Vagina (tissue), 2 donors: ENCODE results near the gene OBSCN. TPM values are rescaled to one million over a fixed set of nuclear protein-coding genes. Genes with fewer than 3 reads are reported as not detected.

Experiments used
- DNase-seq, 2 donors: peaks; one replicate each; pipeline ENCODE4 v3.0.0-alpha.2; 2017; ENCODE audit errors: extremely low spot score in 2 of 2
- H3K27ac ChIP-seq: fragments of 200-600 bp; sonication (generic); one replicate; pipeline ENCODE4 v1.5.1; 2019
- H3K27me3 ChIP-seq: fragments of 200-600 bp; sonication (generic); one replicate; pipeline ENCODE4 v1.5.1; 2019
- H3K36me3 ChIP-seq, 2 donors: fragments of 200-600 bp; sonication (generic); one replicate each; pipeline ENCODE4 v1.5.1; 2017 to 2019
- H3K4me1 ChIP-seq: fragments of 200-600 bp; sonication (generic); one replicate; pipeline ENCODE4 v1.5.1; 2019
- H3K4me3 ChIP-seq, 2 donors: fragments of 200-600 bp; sonication (generic); 1 replicate in 1 of 2; 2 replicates in 1 of 2; pipeline ENCODE4 v1.5.1; 2016 to 2019
- H3K9me3 ChIP-seq: fragments of 200-600 bp; sonication (generic); one replicate; pipeline ENCODE4 v1.5.1; 2019
- POLR2A ChIP-seq, 2 donors: fragments of 450-650 bp; IDR thresholded peaks; one replicate each; pipeline ENCODE4 v1.6.1; 2017; ENCODE audit warnings: antibody characterized with exemption in 2 of 2, mild to moderate bottlenecking in 2 of 2, moderate library complexity in 2 of 2
- POLR2AphosphoS5 ChIP-seq, 2 donors: sonication (generic); formaldehyde crosslinking; IDR thresholded peaks; one replicate each; pipeline ENCODE4 v1.9.0; 2017; ENCODE audit warnings: antibody characterized with exemption in 2 of 2, mild to moderate bottlenecking in 2 of 2, low read depth in 1 of 2; ENCODE audit not compliant: insufficient read depth in 1 of 2
- intact Hi-C: fragments of 100-400 bp; cut with DNase I; formaldehyde crosslinking; loops from one replicate; pipeline ENCODE4 v1.15.1; 2023
- total RNA-seq: library from RNA; depleted of rRNA; stranded (reverse); fragments of >200 nt; gene quantifications from one replicate; pipeline ENCODE4 v1.2.3, GENCODE V29; 2016
- TF ChIP-seq, protein P1 (sequence below), 3 experiments: fragments of 450-650 bp in 2 of 3; fragments of 200-600 bp in 1 of 3; sonication (generic) in 1 of 3; IDR thresholded peaks; one replicate each; pipeline ENCODE4 v1.5.1; 2017 to 2019; ENCODE audit warnings: antibody characterized with exemption in 3 of 3, mild to moderate bottlenecking in 2 of 3, moderate library complexity in 2 of 3

The OBSCN gene
- total RNA-seq, 1 donor from 2014 or later = 35.8 TPM

- Histone ChIP-seq H3K4me3 (no peak overlapping the region), H3K27ac (no peak overlapping the region), H3K36me3 (peaks cover 0 to 4% of the 10 kb centered on the region in 2 donors), H3K9me3 (peaks cover 14% of the 10 kb centered on the region), H3K4me1 (no peaks in the 10 kb centered on the region), H3K27me3 (no peaks in the 10 kb centered on the region)
- no peak for DNase-seq
- intact Hi-C loops = no loop called here
- TF ChIP-seq, protein P1, sequence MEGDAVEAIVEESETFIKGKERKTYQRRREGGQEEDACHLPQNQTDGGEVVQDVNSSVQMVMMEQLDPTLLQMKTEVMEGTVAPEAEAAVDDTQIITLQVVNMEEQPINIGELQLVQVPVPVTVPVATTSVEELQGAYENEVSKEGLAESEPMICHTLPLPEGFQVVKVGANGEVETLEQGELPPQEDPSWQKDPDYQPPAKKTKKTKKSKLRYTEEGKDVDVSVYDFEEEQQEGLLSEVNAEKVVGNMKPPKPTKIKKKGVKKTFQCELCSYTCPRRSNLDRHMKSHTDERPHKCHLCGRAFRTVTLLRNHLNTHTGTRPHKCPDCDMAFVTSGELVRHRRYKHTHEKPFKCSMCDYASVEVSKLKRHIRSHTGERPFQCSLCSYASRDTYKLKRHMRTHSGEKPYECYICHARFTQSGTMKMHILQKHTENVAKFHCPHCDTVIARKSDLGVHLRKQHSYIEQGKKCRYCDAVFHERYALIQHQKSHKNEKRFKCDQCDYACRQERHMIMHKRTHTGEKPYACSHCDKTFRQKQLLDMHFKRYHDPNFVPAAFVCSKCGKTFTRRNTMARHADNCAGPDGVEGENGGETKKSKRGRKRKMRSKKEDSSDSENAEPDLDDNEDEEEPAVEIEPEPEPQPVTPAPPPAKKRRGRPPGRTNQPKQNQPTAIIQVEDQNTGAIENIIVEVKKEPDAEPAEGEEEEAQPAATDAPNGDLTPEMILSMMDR (IDR thresholded peaks at IDR 0.05) = no peak
- peak in 1 of 2 donors; percentile 12 for TF ChIP-seq POLR2AphosphoS5 (IDR thresholded peaks at IDR 0.05; ENCODE audit: insufficient read depth in 1 of 2, low read depth in 1 of 2)
- no peak for TF ChIP-seq POLR2A (IDR thresholded peaks at IDR 0.05)
Measured at GRCh38 chr1:228306275-228307217, 98.7 kb downstream of the OBSCN start.

- no peak for DNase-seq
- no peak for TF ChIP-seq POLR2AphosphoS5 (IDR thresholded peaks at IDR 0.05; ENCODE audit: insufficient read depth in 1 of 2, low read depth in 1 of 2)
- TF ChIP-seq, protein P1 (IDR thresholded peaks at IDR 0.05) = no peak
- no peak for TF ChIP-seq POLR2A (IDR thresholded peaks at IDR 0.05)
- Histone ChIP-seq H3K27ac (no peak overlapping the region), H3K4me3 (no peak overlapping the region), H3K4me1 (no peaks in the 10 kb centered on the region), H3K27me3 (no peaks in the 10 kb centered on the region), H3K9me3 (peaks cover 6% of the 10 kb centered on the region), H3K36me3 (peaks cover 0 to 8% of the 10 kb centered on the region in 2 donors)
- intact Hi-C loops = no loop called here
Measured at GRCh38 chr1:228307218-228308023, 99.6 kb downstream of the OBSCN start.

- Histone ChIP-seq H3K9me3 (no peaks in the 10 kb centered on the region), H3K27ac (no peak overlapping the region), H3K4me3 (no peak overlapping the region), H3K27me3 (no peaks in the 10 kb centered on the region), H3K4me1 (no peaks in the 10 kb centered on the region), H3K36me3 (peaks cover 0 to 15% of the 10 kb centered on the region in 2 donors)
- DNase-seq = no peak
- TF ChIP-seq POLR2A (IDR thresholded peaks at IDR 0.05) (no peak), POLR2AphosphoS5 (IDR thresholded peaks at IDR 0.05; ENCODE audit: insufficient read depth in 1 of 2, low read depth in 1 of 2) (no peak)
- TF ChIP-seq, protein P1 (IDR thresholded peaks at IDR 0.05) = no peak
- intact Hi-C loops = no loop called here
Measured at GRCh38 chr1:228308085-228308601, 100.3 kb downstream of the OBSCN start.

DNA sequence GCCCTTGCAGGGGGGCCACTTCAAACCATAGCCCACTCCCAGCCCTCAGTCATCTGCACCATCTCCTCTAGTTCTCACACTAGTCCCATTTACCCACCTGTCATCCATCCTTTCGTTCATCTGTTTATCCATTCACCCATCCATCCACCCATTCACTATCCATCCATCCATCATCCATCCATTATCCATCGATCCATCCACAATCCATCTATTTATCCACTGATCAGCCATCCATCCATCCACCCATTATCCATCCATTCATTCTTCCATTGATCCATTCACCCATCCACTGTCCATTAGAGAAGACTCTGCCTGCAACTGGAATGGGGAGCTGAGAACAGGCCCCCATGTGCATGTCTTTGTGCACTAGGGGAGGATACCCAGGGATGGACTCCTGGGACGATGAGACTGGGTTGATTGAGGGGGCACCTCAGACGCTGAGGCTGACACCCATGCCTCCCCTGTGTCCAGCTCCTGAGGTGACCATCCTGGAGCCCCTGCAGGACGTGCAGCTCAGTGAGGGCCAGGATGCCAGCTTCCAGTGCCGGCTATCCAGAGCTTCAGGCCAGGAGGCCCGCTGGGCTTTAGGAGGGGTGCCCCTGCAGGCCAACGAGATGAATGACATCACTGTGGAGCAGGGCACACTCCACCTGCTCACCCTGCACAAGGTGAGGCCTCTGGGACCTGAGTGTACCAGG lies 100.9 kb downstream of the OBSCN start:
- no peaks in the 10 kb centered on the region for H3K27me3 ChIP-seq
- H3K27ac ChIP-seq = no peak overlapping the region
- H3K9me3 ChIP-seq = no peaks in the 10 kb centered on the region
- H3K4me1 ChIP-seq = no peaks in the 10 kb centered on the region
- intact Hi-C loops = no loop called here
- TF ChIP-seq POLR2A (IDR thresholded peaks at IDR 0.05) (no peak), POLR2AphosphoS5 (IDR thresholded peaks at IDR 0.05; ENCODE audit: insufficient read depth in 1 of 2, low read depth in 1 of 2) (no peak)
- TF ChIP-seq, protein P1 (IDR thresholded peaks at IDR 0.05) = no peak
- no peak for DNase-seq
- H3K36me3 ChIP-seq = peaks cover 0 to 16% of the 10 kb centered on the region in 2 donors
- no peak overlapping the region for H3K4me3 ChIP-seq
